ENCODE data around the gene CBX1.
"Not testable (repeated sequence)": the region's sequence is repeated elsewhere in the genome, so short reads cannot be mapped to it uniquely, and the experiment has no call there.

CBX1 gene

GRCh38 chr17:48072811-48073210 is 28.5 kb downstream of the CBX1 start:
- DNase-seq (ENCODE audit: low spot score), result not testable (repeated sequence)

DNA sequence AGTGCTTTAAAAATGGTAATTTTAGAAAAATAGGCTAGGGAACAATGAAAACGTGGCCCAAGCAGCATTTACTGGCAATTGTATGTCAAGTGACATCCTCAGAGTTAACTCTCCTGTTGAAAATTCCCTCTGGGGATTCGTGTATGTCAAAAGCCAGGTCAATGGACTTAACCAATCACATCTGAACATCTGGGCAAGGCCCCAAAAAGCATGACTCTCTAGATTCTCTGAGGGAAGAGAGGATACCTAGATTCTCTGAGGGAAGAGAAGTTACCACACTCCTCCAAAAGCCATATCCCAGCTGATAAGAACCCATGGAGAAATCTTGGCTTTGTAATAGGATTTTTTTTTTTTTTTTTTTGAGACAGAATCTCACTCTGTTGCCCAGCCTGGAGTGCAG is 29.6 kb downstream of the CBX1 start:
- DNase-seq (ENCODE audit: low spot score), result no peak

GRCh38 chr17:48070195-48070594 is 31.1 kb downstream of the CBX1 start:
- no peak for DNase-seq (ENCODE audit: low spot score)

GRCh38 chr17:48068491-48068961 is 32.8 kb downstream of the CBX1 start:
- DNase-seq (ENCODE audit: low spot score), result peak; percentile 55

- not testable (repeated sequence) for DNase-seq (ENCODE audit: low spot score)
Observed at GRCh38 chr17:48067808-48068207, 33.5 kb downstream of the CBX1 start.

DNA sequence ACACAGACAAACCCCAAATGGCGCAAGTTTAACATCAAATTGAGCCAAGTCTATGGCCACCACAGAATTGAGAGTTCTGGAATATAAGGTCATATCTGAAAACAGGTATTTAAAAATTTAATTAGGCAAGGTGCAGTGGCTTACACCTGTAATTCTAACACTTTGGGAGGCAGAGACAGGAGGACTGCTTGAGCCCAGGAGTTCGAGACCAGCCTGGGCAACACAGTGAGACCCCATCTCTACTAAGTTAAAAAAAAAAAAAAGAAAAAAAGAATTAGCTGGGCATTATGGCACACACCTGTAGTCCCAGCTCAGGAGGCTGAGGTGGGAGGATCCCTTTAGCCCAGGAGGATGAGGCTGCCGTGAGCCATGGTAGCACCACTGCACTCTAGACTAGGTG is 34.0 kb downstream of the CBX1 start:
- no peak for DNase-seq (ENCODE audit: low spot score)

GRCh38 chr17:48066656-48067055 is 34.6 kb downstream of the CBX1 start:
- DNase-seq (ENCODE audit: low spot score), result no peak

DNA sequence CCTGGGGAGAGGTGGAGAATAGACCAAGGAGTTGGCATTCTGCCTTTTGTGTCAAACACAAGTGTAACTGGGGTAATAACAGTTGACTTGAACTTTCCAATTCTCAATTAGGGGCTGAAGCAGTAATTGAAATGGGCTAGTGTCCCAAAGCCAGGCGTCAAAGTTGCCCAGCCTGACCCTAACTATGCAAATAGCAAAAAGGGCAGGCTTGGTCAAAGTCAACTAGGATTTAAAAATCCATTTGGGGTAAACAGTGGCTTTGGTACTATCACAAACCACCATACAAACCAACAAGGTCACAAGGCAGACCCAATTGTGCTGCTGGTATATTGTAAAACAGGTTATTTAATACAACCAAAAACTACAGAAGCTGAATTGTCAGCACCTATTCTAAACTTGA is 35.1 kb downstream of the CBX1 start:
- no peak for DNase-seq (ENCODE audit: low spot score)

GRCh38 chr17:48064638-48065037 is 36.6 kb downstream of the CBX1 start:
- DNase-seq (ENCODE audit: low spot score), result no peak

DNA sequence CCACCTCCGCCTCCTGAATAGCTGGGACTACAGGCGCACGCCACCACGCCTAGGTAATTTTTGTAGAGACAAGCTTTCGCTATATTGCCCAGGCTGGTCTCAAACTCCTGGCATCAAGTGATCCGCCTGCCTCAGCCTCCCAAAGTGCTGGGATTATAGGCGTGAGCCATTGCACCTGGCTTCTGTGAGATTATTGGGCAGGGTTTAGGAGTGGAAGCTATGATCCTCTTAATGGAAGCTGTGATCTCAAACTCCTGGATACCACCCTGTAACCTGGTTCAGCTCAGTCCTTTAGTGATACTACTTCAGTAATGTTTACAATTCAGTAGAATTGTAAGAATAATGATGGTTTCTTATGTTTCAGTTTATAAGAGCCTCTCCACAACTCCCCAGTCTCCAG is 39.0 kb downstream of the CBX1 start:
- no peak for DNase-seq (ENCODE audit: low spot score)

- no peak for DNase-seq (ENCODE audit: low spot score)
Observed at GRCh38 chr17:48060249-48060648, 41.0 kb downstream of the CBX1 start.

DNA sequence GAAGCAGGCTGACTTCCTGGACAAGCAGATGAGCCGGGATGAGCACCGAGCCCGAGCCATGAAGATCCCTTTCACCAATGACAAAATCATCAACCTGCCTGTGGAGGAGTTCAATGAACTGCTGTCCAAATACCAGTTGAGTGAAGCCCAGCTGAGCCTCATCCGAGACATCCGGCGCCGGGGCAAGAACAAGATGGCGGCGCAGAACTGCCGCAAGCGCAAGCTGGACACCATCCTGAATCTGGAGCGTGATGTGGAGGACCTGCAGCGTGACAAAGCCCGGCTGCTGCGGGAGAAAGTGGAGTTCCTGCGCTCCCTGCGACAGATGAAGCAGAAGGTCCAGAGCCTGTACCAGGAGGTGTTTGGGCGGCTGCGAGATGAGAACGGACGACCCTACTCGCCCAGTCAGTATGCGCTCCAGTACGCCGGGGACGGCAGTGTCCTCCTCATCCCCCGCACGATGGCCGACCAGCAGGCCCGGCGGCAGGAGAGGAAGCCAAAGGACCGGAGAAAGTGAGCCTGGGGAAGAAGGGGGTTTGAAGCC is 42.1 kb downstream of the CBX1 start:
- DNase-seq (ENCODE audit: low spot score), result no peak

DNA sequence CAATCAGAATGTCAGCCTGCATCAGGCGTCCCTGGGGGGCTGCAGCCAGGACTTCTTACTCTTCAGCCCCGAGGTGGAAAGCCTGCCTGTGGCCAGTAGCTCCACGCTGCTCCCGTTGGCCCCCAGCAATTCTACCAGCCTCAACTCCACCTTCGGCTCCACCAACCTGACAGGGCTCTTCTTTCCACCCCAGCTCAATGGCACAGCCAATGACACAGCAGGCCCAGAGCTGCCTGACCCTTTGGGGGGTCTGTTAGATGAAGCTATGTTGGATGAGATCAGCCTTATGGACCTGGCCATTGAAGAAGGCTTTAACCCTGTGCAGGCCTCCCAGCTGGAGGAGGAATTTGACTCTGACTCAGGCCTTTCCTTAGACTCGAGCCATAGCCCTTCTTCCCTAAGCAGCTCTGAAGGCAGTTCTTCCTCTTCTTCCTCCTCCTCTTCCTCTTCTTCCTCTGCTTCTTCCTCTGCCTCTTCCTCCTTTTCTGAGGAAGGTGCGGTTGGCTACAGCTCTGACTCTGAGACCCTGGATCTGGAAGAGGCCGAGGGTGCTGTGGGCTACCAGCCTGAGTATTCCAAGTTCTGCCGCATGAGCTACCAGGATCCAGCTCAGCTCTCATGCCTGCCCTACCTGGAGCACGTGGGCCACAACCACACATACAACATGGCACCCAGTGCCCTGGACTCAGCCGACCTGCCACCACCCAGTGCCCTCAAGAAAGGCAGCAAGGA is 42.7 kb downstream of the CBX1 start:
- DNase-seq (ENCODE audit: low spot score), result no peak

DNA sequence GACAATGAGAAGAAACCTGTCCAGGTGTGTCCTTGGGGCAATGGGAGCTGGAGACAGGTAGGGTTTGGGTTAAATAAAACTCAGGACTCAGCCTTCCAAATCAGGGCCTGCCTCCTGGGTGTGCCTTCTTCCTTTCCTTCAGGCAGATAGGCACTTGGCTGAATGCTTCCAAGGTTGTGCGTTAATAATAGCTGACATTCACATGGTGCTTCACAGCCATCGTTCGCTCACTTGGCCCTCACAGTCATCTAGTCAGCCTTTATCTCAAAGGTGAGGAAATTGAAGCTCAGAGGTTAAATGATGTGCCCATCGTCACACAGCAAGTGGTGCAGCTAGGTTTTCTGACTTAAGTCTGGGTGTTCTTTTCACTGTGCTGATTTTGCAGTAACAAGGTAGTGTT is 43.7 kb downstream of the CBX1 start:
- no peak for DNase-seq (ENCODE audit: low spot score)

DNA sequence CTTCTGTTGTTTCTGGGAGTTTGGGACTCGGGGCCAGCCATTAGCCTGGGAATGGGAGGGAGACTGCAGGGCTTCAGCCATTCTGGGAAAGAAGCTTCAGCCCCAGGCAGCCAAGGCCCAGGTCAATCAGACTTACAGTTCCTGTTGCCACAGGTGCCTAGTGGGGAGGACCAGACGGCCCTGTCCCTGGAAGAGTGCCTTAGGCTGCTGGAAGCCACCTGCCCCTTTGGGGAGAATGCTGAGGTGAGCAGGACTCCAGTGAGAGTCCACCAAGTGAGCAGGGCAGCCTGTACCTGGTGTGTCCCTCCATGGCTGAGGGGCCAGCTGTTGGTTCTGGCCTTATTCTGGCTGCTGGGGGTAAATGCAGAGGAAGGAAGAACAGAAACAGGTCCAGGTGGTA is 44.4 kb downstream of the CBX1 start:
- DNase-seq (ENCODE audit: low spot score), result no peak

DNA sequence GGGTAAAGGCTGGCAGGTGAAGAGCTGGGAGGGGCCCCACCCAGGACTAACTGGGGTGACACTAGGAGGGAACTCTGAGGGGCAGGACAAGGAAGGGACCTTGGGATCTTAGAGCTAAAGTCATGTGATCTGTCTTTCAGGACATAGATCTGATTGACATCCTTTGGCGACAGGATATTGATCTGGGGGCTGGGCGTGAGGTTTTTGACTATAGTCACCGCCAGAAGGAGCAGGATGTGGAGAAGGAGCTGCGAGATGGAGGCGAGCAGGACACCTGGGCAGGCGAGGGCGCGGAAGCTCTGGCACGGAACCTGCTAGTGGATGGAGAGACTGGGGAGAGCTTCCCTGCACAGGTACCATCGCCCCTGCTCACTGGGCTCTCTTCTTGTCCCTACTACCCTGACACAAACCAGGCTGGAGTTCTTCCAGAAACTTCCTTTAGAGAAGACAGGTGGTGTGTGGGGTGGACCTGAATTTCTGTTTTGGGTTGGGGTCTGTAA is 45.0 kb downstream of the CBX1 start:
- DNase-seq (ENCODE audit: low spot score), result no peak

GRCh38 chr17:48055531-48056245 is 45.6 kb downstream of the CBX1 start:
- DNase-seq (ENCODE audit: low spot score), result peak; percentile 76

DNA sequence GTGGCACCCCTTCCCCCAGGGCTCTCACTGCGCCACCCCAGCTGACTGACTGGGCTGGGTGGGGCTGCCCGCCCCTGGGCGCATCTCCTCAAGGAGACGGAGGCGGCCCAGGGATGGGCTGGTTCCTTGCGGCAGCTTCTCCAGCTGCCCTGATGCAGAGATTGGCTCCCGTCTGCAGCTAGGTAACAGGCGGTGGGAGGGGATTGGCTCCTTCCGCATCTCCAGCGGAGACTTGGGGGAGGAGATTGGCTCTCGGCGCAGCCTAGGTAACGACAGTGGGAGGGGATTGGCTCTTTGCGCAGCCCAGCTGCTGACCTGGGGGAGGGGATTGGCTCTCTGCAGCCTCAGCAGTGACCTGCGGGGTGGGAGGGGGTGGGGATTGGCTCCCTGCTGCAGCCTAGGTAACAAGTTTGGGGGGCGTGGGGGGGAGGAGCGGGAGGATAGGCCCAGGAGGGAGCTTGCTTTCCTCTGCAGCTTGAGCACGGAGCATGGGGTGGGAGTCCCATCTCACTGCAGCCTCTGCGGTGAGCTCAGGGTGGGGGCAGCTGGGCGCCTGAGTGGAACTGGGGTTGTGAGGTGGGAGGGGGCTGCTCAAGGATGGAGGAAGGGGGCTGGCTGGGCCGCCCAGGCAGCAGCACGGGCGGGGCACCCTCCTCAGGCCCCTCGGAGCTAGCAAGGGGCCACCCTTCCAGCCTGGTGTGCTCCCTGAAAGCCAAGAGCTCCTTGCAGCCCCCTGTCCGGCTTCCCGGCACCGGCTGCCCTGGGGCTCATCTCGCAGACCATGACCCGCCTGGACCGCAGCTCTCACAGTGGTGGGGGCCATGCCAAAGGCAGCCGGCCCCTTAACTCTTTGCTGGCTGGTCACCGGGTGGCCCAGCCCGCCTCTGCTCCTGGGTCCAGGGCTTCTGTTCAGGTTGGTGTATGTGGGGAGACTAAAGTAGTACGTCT is 46.8 kb downstream of the CBX1 start:
- DNase-seq (ENCODE audit: low spot score), result no peak

- no peak for DNase-seq (ENCODE audit: low spot score)
Observed at GRCh38 chr17:48053758-48054237, 47.5 kb downstream of the CBX1 start.

- no peak for DNase-seq (ENCODE audit: low spot score)
Observed at GRCh38 chr17:48052956-48053757, 48.1 kb downstream of the CBX1 start.
